Lower lobe of right lung (tissue), 2 donors: ENCODE results near the gene CPA1. TPM values are rescaled to one million over a fixed set of nuclear protein-coding genes. Genes with fewer than 3 reads are reported as not detected.

ENCODE experiments used
- ATAC-seq, 2 donors: fragments of 200-7000 bp; cut with Tn5 transposase; one replicate each; pipeline ENCODE4 v1.9.1; 2020 to 2022; ENCODE audit warnings: mild to moderate bottlenecking in 2 of 2, moderate library complexity in 2 of 2
- DNase-seq: peaks from one replicate; pipeline ENCODE4 v3.0.0-alpha.2; 2020
- H3K27ac ChIP-seq: fragments of 200-600 bp; one replicate; pipeline ENCODE4 v1.8.0; 2022
- H3K27me3 ChIP-seq: fragments of 200-600 bp; one replicate; pipeline ENCODE4 v1.8.0; 2022; ENCODE audit warnings: low read depth
- H3K36me3 ChIP-seq: fragments of 200-600 bp; one replicate; pipeline ENCODE4 v1.8.0; 2022; ENCODE audit warnings: mild to moderate bottlenecking
- H3K4me1 ChIP-seq: fragments of 200-600 bp; one replicate; pipeline ENCODE4 v1.8.0; 2022
- H3K4me3 ChIP-seq: fragments of 200-600 bp; one replicate; pipeline ENCODE4 v1.8.0; 2022; ENCODE audit warnings: mild to moderate bottlenecking
- H3K9me3 ChIP-seq: fragments of 200-600 bp; one replicate; pipeline ENCODE4 v1.8.0; 2022
- intact Hi-C: fragments of 100-400 bp; cut with DNase I; formaldehyde crosslinking; loops from one replicate; pipeline ENCODE4 v1.11.0; 2022
- total RNA-seq: library from RNA; stranded (reverse); fragmentation: NEBNext Ultra II Directional; extraction: Animal tissue kit (Norgen Biotek cat#: 25700); gene quantifications from one replicate; pipeline ENCODE4 v1.2.1, GENCODE V29; 2021
- TF ChIP-seq, protein P1 (sequence below): fragments of 200-600 bp; IDR thresholded peaks from one replicate; pipeline ENCODE4 v1.8.0; 2022; ENCODE audit warnings: antibody characterized with exemption, mild to moderate bottlenecking
- donor health status: DM: no; HTN: yes; CAD: no; lungs with severe emphysema.

Gene CPA1
- total RNA-seq, 1 donor from 2014 or later: 0.30 TPM

DNA sequence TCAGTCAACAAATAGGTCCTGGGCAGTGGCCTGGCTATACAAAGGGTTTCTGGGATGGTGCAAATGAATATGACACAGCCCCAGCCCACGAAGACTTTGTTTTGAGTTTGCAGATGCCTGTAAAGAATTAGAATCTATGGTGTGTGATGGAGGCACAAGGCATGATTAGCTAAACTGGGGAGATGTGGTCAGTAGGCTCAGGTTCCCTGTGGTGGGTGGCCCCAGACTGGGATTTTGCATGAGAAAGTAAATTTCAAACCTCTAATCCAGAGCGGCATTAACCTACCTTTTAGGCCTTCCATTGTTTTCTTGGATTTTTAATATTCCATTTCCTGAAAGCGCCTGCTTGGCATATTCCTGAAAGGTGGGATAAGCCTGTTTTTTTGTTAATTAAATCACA, 42.1 kb upstream of the CPA1 start:
- Histone ChIP-seq H3K9me3 (no peaks in the 10 kb centered on the region), H3K4me3 (no peak overlapping the region), H3K27ac (no peak overlapping the region), H3K27me3 (no peaks in the 10 kb centered on the region), H3K36me3 (no peaks in the 10 kb centered on the region), H3K4me1 (no peaks in the 10 kb centered on the region)
- no peak for DNase-seq
- ATAC-seq: no peak
- TF ChIP-seq, protein P1, sequence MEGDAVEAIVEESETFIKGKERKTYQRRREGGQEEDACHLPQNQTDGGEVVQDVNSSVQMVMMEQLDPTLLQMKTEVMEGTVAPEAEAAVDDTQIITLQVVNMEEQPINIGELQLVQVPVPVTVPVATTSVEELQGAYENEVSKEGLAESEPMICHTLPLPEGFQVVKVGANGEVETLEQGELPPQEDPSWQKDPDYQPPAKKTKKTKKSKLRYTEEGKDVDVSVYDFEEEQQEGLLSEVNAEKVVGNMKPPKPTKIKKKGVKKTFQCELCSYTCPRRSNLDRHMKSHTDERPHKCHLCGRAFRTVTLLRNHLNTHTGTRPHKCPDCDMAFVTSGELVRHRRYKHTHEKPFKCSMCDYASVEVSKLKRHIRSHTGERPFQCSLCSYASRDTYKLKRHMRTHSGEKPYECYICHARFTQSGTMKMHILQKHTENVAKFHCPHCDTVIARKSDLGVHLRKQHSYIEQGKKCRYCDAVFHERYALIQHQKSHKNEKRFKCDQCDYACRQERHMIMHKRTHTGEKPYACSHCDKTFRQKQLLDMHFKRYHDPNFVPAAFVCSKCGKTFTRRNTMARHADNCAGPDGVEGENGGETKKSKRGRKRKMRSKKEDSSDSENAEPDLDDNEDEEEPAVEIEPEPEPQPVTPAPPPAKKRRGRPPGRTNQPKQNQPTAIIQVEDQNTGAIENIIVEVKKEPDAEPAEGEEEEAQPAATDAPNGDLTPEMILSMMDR: no peak
- intact Hi-C loops: no loop called here

- Histone ChIP-seq H3K36me3 (no peaks in the 10 kb centered on the region), H3K27ac (no peak overlapping the region), H3K9me3 (no peaks in the 10 kb centered on the region), H3K4me3 (no peak overlapping the region), H3K27me3 (peaks cover 5% of the 10 kb centered on the region), H3K4me1 (no peaks in the 10 kb centered on the region)
- DNase-seq (no peak), ATAC-seq (no peak)
- TF ChIP-seq, protein P1: no peak
- intact Hi-C loops: no loop called here
Observed at GRCh38 chr7:130341882-130342281, 38.4 kb upstream of the CPA1 start.

DNA sequence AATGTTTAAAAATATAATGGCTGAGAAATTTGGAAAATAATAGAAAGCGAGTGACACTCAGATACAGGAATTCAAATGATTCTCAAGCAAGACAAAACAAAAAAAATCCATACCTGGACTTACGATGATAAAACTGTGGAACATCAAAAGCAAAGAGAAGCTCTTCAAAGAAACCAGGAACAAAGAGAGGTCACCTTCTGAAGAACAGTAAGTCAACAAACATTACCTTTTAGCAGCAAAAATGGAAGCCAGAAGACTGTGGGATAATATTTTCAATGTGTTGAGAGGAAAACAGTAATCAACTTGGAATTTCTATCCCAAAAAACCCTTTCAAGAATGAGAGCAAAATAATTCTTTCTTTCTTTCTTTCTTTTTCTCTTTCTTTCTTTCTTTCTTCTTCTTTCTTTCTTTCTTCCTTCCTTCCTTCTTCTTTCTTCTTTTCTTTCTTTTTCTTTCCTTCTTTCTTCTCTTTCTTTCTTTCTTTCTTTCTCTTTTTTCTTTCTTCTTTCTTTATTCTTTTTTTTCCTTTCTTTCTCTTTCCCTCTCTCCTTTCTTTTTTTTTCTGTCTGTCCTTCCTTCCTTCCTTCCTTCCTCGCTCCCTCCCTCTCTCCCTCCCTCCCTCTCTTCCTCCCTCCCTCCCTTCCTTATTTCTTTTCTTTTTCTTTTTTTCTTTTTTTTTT, 37.5 kb upstream of the CPA1 start:
- H3K27me3 ChIP-seq: peaks cover 5% of the 10 kb centered on the region
- H3K4me3 ChIP-seq: no peak overlapping the region
- H3K36me3 ChIP-seq: no peaks in the 10 kb centered on the region
- ATAC-seq (no peak), DNase-seq (no peak)
- H3K9me3 ChIP-seq: no peaks in the 10 kb centered on the region
- H3K4me1 ChIP-seq: no peaks in the 10 kb centered on the region
- H3K27ac ChIP-seq: no peak overlapping the region
- intact Hi-C loops: no loop called here
- TF ChIP-seq, protein P1: no peak

GRCh38 chr7:130344271-130344866, 35.9 kb upstream of the CPA1 start, which contains the start of gene CPA5:
CPA5 (plus strand) TSS chr7:130344816; CDS start chr7:130346486, 1,670 bp downstream.
- peaks cover 5% of the 10 kb centered on the region for H3K27me3 ChIP-seq
- H3K27ac ChIP-seq: no peak within 1 kb of the TSS
- no peaks in the 10 kb centered on the region for H3K36me3 ChIP-seq
- TF ChIP-seq, protein P1: no peak
- intact Hi-C loops: no loop called here
- ATAC-seq (no peak), DNase-seq (no peak)
- no peaks in the 10 kb centered on the region for H3K9me3 ChIP-seq
- H3K4me3 ChIP-seq: no peak within 1 kb of the TSS
- H3K4me1 ChIP-seq: no peaks in the 10 kb centered on the region

DNA sequence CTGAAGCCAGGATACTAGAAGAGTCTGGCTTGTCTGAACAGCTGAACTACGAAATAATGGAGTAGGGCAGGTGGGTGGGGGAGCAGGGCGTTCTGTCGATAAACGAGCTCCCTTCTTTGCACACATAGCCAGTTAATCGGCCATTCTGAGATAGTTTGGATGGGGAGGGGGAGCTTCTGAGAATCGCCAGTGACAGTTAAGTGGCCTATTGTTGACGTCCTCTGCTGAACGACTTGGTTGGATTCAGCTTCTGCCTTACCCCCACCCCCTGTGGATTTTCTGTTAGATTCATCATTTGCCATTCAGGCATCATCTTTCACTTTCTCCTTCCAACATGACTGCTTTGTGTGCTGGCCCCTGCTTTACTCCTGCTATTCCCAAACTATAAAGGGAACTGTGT, 35.2 kb upstream of the CPA1 start:
- Histone ChIP-seq H3K27me3 (peaks cover 5% of the 10 kb centered on the region), H3K36me3 (no peaks in the 10 kb centered on the region), H3K9me3 (no peaks in the 10 kb centered on the region), H3K27ac (no peak overlapping the region), H3K4me3 (no peak overlapping the region), H3K4me1 (no peaks in the 10 kb centered on the region)
- TF ChIP-seq, protein P1: no peak
- DNase-seq (no peak), ATAC-seq (no peak)
- intact Hi-C loops: no loop called here
